Esophagus squamous epithelium (tissue), 5 donors: Measurements from ENCODE around the gene ILKAP. TPM values are rescaled to one million over a fixed set of nuclear protein-coding genes. Genes with fewer than 3 reads are reported as not detected.
A peak's percentile ranks its signal among the peaks of the same experiment; 100 is the strongest.

Source experiments
- DNase-seq: peaks from one replicate; lab custom pipeline; 2025; lab: John Stamatoyannopoulos, UW
- H3K27ac ChIP-seq, 4 donors: fragments of 200-600 bp; sonication (generic); one replicate each; pipeline ENCODE4 v1.5.1; 2016 to 2019; ENCODE audit warnings: mild to moderate bottlenecking in 1 of 4
- H3K27me3 ChIP-seq, 4 donors: fragments of 200-600 bp; sonication (generic); 1 replicate in 3 of 4; 2 replicates in 1 of 4; pipeline versions ENCODE4 v1.5.1 to v1.6.0; 2017 to 2021; ENCODE audit warnings: antibody characterized with exemption in 1 of 4
- H3K36me3 ChIP-seq, 3 donors: fragments of 200-600 bp; sonication (generic); one replicate each; pipeline ENCODE4 v1.5.1; 2016 to 2019
- H3K4me1 ChIP-seq, 3 donors: fragments of 200-600 bp; sonication (generic); one replicate each; pipeline ENCODE4 v1.5.1; 2017 to 2019
- H3K4me3 ChIP-seq, 4 donors: fragments of 200-600 bp; sonication (generic); 1 replicate in 3 of 4; 2 replicates in 1 of 4; pipeline ENCODE4 v1.5.1; 2016 to 2019; ENCODE audit warnings: mild to moderate bottlenecking in 2 of 4, moderate library complexity in 1 of 4
- H3K9me3 ChIP-seq, 3 donors: fragments of 200-600 bp; sonication (generic); one replicate each; pipeline ENCODE4 v1.5.1; 2016 to 2019
- POLR2A ChIP-seq, 4 donors: fragments of 450-650 bp; IDR thresholded peaks; one replicate each; pipeline ENCODE4 v1.6.1; 2017; ENCODE audit warnings: antibody characterized with exemption in 4 of 4, mild to moderate bottlenecking in 4 of 4, moderate library complexity in 3 of 4
- WGBS, 2 donors: methylation state at CpG; one replicate each; pipeline ENCODE4 v1.1.5; 2018; 5-methylcytosine and 5-hydroxymethylcytosine counted together
- intact Hi-C: fragments of 100-400 bp; cut with DNase I; formaldehyde crosslinking; loops from one replicate; pipeline ENCODE4 v1.15.0; 2022
- total RNA-seq, 4 donors: library from RNA; depleted of rRNA; stranded (reverse); fragments of >200 nt; gene quantifications; one replicate each; pipeline ENCODE4 v1.1.0, GENCODE V29; 2016
- TF ChIP-seq, protein P1 (sequence below), 6 experiments: fragments of 450-650 bp in 4 of 6; fragments of 200-600 bp in 2 of 6; sonication (generic) in 2 of 6; IDR thresholded peaks; one replicate each; pipeline ENCODE4 v1.5.1; 2016 to 2019; ENCODE audit warnings: antibody characterized with exemption in 6 of 6, mild to moderate bottlenecking in 4 of 6, moderate library complexity in 4 of 6
- donor health status: DM: yes; HTN: yes; CAD: no.

ILKAP gene
- total RNA-seq, 4 donors from 2014 or later: 13.3 to 38.3 (median 20.7) TPM

DNA sequence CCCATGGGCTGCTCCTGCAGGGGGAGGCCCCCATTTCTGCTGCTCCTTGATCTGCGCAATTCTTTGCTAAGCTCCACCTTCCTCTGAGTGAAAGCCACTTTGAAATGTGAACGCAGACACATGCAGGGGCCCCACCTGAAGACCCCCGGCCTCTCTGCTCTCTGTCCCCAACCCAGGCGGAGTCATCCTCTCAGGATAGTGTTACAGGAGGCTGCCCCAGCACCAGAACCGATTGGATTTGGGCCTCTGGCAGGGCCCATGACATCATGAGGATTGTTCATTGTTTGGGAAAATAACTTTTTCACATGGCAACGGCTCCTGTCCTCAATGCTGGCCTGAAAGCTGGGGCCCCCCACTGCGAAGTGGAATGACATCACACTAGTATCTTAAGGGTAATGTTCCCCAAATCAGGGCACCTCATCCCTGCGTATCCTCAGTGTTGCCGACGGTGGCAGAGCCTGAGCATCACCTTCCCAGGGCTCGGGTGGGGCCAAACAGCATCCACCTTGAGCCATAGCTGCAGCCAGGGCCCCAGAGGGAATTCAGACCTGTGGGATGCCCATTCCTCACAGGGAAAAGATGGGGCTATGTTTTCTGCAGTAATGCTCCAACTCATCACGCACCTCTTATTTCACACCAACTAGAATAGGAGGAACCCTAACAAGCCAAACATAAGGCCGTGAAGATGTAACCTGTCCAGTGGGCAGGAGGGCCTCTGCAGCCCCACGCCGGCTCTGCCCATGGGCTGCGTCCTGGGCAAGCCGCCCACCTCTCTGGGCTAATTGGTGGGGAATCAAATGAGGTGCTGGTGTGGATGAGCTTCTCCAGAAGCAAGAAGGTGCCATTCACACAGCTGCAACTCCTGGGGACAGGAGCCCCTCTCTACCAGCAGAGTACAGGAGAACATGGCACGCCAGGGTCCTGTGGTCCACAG lies 47.5 kb downstream of the ILKAP start:
- intact Hi-C loops: no loop called here
- peaks cover 0 to 34% (median 0%) of the 10 kb centered on the region in 4 donors for H3K27me3 ChIP-seq
- no peak for DNase-seq
- H3K36me3 ChIP-seq: no peaks in the 10 kb centered on the region
- peak overlapping the region in 2 of 4 donors; percentile 9 to 51 for H3K27ac ChIP-seq
- peaks cover 10 to 43% (median 13%) of the 10 kb centered on the region in 3 donors for H3K4me1 ChIP-seq
- no peaks in the 10 kb centered on the region for H3K9me3 ChIP-seq
- 72 to 77% methylated on average over 10 to 12 of the region's 18 CpGs for WGBS, 2 donors
- no peak overlapping the region for H3K4me3 ChIP-seq
- TF ChIP-seq, protein P1, sequence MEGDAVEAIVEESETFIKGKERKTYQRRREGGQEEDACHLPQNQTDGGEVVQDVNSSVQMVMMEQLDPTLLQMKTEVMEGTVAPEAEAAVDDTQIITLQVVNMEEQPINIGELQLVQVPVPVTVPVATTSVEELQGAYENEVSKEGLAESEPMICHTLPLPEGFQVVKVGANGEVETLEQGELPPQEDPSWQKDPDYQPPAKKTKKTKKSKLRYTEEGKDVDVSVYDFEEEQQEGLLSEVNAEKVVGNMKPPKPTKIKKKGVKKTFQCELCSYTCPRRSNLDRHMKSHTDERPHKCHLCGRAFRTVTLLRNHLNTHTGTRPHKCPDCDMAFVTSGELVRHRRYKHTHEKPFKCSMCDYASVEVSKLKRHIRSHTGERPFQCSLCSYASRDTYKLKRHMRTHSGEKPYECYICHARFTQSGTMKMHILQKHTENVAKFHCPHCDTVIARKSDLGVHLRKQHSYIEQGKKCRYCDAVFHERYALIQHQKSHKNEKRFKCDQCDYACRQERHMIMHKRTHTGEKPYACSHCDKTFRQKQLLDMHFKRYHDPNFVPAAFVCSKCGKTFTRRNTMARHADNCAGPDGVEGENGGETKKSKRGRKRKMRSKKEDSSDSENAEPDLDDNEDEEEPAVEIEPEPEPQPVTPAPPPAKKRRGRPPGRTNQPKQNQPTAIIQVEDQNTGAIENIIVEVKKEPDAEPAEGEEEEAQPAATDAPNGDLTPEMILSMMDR (IDR thresholded peaks at IDR 0.05): no peak
- no peak for TF ChIP-seq POLR2A (IDR thresholded peaks at IDR 0.05)

DNA sequence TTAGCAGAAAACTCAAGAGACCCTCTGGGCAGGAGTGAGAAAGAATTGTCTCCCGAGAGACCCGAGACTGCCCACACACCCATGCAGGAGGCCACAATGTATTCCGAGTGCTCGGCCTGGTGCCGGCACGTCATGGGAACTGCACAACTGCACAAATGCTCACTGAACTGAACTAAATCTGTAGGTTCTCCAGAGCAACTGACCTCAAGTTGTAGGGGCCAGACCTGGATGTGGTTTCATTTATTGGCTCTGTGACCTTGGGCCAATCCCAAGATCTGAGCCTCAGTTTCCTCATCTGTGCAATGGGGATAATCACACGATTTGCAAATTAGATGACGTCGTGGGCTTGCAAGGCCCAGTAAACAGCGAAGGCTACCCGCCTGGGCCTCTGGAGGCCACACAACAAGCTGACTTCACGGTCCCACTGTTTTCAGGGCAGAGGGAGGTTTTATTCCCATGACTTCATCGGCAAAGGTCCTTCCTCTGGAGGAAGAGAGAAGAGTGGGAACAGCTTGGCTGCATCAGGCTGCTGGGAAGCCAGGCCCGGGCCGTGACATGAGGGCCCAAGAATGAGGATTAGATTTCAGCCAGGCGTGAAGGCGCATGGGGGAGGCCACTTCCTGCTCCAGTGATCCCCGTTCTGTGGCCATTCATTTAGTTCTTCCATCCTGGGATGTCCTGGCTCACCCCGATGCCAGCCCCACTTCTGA lies 48.3 kb downstream of the ILKAP start:
- DNase-seq: no peak
- Histone ChIP-seq H3K4me3 (no peak overlapping the region), H3K36me3 (no peaks in the 10 kb centered on the region), H3K27me3 (peaks cover 0 to 27% (median 0%) of the 10 kb centered on the region in 4 donors), H3K9me3 (no peaks in the 10 kb centered on the region), H3K27ac (peak overlapping the region in 2 of 4 donors; percentile 9 to 51), H3K4me1 (peaks cover 10 to 38% (median 13%) of the 10 kb centered on the region in 3 donors)
- WGBS, 2 donors: 73 to 75% methylated on average over 16 to 17 of the region's 19 CpGs
- intact Hi-C loops: no loop called here
- no peak for TF ChIP-seq POLR2A (IDR thresholded peaks at IDR 0.05)
- TF ChIP-seq, protein P1 (IDR thresholded peaks at IDR 0.05): no peak

DNA sequence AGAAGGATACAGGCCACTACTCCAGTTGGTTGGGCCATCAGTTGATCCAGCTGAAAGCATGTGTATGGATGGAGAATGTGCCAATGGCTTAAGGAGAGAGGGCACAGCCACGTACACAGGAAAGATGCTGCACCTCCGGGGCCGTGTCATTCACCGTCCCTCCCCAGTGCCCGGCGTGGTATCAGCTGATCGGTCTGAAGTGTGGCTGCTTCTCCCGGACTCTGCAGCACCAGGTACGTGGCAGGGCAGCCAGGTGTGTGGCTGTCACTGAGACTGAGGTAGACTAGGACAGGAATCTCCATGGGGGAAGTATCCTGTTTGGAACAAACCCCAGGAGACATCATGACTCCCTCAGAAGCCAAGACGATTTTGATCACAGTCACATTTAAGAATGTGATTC lies 48.9 kb downstream of the ILKAP start:
- no peak for DNase-seq
- no peaks in the 10 kb centered on the region for H3K9me3 ChIP-seq
- H3K27me3 ChIP-seq: peaks cover 0 to 21% (median 0%) of the 10 kb centered on the region in 4 donors
- intact Hi-C loops: no loop called here
- 90 to 93% methylated on average over 10 of the region's 10 CpGs for WGBS, 2 donors
- H3K4me3 ChIP-seq: no peak overlapping the region
- no peaks in the 10 kb centered on the region for H3K36me3 ChIP-seq
- no peak for TF ChIP-seq POLR2A (IDR thresholded peaks at IDR 0.05)
- TF ChIP-seq, protein P1 (IDR thresholded peaks at IDR 0.05): no peak
- H3K27ac ChIP-seq: no peak overlapping the region
- peaks cover 10 to 36% (median 13%) of the 10 kb centered on the region in 3 donors for H3K4me1 ChIP-seq

DNA sequence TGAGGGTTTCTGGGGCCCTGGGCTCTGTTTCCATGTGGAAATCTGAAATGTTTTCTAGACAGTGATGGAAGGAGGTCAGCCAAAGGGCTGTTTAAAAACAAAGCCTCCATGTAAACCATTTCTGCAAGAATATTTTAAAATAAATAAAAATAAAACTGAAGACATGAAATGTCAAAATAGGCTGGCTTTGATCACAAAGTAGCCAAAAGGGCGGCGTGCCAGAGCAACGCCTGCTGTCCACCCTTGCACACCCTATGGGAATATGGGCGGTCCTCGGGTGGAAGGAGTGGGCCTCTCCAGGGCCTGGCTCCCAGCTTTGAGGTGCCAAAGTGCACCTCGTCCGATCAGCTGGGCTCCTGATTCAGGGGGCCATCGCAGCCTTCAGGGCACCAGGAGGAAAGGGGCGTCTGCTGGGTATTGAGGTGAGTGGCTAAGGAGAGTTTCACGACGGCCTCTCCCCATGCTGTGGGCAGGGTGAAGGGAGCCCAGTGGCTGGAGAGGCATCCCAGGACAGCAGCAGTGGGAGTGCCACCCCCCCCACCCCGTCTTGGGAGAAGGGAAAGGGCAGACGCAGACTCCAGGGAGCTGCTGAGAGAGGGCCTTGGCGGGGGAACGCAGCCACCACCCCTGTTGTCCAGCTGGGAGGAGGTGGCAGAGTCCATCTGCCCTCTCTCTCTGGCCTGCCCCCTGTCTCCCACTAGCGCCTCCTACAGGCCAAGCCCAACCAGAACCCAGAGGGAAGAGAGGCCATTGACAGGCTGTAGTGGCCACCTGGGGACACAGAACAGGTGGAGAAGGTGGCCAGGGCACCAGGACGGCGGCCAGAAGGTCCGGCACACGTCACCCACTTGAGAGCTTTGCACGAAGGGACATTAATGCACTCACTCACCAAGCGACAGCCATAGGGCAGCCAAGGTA lies 50.5 kb downstream of the ILKAP start:
- DNase-seq: no peak
- Histone ChIP-seq H3K36me3 (no peaks in the 10 kb centered on the region), H3K4me3 (no peak overlapping the region), H3K9me3 (no peaks in the 10 kb centered on the region), H3K27me3 (peaks cover 0 to 6% (median 0%) of the 10 kb centered on the region in 4 donors), H3K27ac (peak overlapping the region in 1 of 4 donors; percentile 58), H3K4me1 (peaks cover under 1 to 21% (median 4%) of the 10 kb centered on the region in 3 donors)
- WGBS, 2 donors: 49 to 70% methylated on average over 7 to 9 of the region's 22 CpGs
- intact Hi-C loops: no loop called here
- TF ChIP-seq, protein P1 (IDR thresholded peaks at IDR 0.05): no peak
- no peak for TF ChIP-seq POLR2A (IDR thresholded peaks at IDR 0.05)
